ENCODE data around the gene KRTAP6-3.

DNA sequence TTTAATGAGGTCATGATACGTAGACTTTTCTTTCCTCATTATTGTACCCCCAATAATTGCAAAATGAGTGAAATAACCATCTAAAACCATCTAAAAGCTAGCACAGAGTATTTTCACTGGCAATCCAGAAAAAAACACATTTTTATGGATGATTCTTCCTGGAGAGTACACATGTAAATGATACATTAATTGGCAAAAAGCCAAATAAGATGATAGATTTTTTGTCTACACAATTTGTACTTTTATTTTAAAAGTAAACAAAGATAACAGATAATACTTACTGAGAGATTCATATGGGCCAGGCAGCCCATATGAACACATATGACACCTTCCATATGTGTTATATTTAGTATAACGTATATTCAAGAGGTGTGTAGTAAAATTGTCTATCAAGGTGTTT, 28.6 kb upstream of the KRTAP6-3 start:
- TF ChIP-seq, protein P1, sequence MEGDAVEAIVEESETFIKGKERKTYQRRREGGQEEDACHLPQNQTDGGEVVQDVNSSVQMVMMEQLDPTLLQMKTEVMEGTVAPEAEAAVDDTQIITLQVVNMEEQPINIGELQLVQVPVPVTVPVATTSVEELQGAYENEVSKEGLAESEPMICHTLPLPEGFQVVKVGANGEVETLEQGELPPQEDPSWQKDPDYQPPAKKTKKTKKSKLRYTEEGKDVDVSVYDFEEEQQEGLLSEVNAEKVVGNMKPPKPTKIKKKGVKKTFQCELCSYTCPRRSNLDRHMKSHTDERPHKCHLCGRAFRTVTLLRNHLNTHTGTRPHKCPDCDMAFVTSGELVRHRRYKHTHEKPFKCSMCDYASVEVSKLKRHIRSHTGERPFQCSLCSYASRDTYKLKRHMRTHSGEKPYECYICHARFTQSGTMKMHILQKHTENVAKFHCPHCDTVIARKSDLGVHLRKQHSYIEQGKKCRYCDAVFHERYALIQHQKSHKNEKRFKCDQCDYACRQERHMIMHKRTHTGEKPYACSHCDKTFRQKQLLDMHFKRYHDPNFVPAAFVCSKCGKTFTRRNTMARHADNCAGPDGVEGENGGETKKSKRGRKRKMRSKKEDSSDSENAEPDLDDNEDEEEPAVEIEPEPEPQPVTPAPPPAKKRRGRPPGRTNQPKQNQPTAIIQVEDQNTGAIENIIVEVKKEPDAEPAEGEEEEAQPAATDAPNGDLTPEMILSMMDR (IDR thresholded peaks at IDR 0.05) = no peak
- no peak for TF ChIP-seq EP300 (IDR thresholded peaks at IDR 0.05)
- TF ChIP-seq, protein P2, sequence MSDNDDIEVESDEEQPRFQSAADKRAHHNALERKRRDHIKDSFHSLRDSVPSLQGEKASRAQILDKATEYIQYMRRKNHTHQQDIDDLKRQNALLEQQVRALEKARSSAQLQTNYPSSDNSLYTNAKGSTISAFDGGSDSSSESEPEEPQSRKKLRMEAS (IDR thresholded peaks at IDR 0.05) = no peak
- no peak for TF ChIP-seq BHLHE40 (IDR thresholded peaks at IDR 0.05; ENCODE audit: low read depth, low read length)
- TF ChIP-seq ZC3H11A (IDR thresholded peaks at IDR 0.05) = no peak
- TF ChIP-seq HDAC2 (IDR thresholded peaks at IDR 0.05) = no peak
- TF ChIP-seq RAD21 (conservative IDR thresholded peaks at IDR 0.05 in 1 of 2, IDR thresholded peaks at IDR 0.05 in 1 of 2) = no peak
- TF ChIP-seq RARB (CRISPR knock-in tag; IDR thresholded peaks at IDR 0.05) = no peak
- no peak for TF ChIP-seq CHD4 (IDR thresholded peaks at IDR 0.05; ENCODE audit: borderline replicate concordance)
